HG02870 (cell line): ENCODE data around the gene ERO1B.
A peak's percentile ranks its signal among the peaks of the same experiment; 100 is the strongest.
"Not testable (repeated sequence)": the region's sequence is repeated elsewhere in the genome, so short reads cannot be mapped to it uniquely, and the experiment has no call there.

Experiments
- ATAC-seq: cut with Tn5 transposase; IDR thresholded peaks from one replicate; pipeline ENCODE4 v1.9.1; 2021; ENCODE audit warnings: mild to moderate bottlenecking, moderate library complexity; ENCODE audit not compliant: unreplicated experiment

Gene ERO1B, protein sequence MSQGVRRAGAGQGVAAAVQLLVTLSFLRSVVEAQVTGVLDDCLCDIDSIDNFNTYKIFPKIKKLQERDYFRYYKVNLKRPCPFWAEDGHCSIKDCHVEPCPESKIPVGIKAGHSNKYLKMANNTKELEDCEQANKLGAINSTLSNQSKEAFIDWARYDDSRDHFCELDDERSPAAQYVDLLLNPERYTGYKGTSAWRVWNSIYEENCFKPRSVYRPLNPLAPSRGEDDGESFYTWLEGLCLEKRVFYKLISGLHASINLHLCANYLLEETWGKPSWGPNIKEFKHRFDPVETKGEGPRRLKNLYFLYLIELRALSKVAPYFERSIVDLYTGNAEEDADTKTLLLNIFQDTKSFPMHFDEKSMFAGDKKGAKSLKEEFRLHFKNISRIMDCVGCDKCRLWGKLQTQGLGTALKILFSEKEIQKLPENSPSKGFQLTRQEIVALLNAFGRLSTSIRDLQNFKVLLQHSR

DNA sequence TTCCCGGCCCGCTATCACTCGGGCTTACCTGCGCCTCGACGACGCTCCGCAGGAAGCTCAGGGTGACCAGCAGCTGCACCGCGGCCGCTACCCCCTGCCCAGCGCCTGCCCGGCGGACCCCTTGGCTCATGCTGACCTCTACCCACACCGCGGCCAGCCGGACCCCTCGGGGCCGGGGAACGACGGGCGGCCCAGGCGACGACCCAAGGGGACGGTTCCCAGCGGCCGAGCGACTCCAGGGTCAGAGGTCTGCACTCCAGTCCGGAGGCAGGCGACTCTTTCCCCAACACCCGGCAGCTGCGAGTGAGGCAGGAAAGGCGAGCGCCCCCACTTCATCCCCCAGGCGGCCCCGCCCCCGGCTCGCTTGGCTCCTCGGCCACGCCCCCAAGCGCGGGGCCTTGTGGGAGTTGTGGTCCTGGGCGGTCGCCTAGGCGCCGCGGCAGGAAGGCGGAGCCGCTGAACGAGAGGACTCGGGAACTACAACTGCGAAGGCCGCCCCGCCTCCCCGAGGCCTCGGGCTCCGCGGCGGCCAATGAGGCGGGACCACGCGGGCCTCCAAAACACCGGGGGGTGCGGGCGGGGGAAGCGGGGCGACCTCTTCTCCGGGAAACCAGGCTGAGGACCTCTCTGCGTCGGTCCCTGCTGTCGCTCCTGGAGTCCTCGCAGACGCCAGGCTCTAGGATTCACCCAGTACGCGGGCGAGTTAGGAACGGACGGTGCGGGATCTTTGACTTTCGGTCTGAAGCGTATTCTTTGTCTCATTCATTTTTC is at the start of gene ERO1B:
ERO1B (minus strand) TSS at position 305 of the 771 bp plus-strand sequence; CDS start at position 130, 175 bp downstream.
- ATAC-seq, result peak; percentile 69

- not testable (repeated sequence) for ATAC-seq
Measured at GRCh38 chr1:236331412-236331811, 49.7 kb upstream of the ERO1B start.

DNA sequence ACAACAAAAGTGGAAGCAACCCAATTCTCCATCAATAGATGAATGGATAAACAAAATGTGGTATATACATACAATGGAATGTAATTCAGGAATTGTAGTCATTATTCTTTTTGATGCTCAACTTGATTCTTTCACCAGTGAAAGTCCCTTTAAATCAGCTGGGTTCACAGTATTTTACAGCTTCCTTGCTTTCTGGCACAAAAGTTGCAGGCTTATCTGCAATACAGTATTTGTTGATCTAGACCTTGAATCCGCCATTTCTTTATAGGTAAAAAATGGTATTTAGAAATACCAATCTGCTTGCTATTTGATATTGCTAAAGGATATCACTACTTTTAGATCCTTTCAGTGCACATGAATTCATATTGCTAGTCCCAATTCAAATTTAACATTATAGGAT is 44.7 kb upstream of the ERO1B start:
- ATAC-seq, result no peak

- no peak for ATAC-seq
Measured at GRCh38 chr1:236325567-236325966, 43.8 kb upstream of the ERO1B start.

DNA sequence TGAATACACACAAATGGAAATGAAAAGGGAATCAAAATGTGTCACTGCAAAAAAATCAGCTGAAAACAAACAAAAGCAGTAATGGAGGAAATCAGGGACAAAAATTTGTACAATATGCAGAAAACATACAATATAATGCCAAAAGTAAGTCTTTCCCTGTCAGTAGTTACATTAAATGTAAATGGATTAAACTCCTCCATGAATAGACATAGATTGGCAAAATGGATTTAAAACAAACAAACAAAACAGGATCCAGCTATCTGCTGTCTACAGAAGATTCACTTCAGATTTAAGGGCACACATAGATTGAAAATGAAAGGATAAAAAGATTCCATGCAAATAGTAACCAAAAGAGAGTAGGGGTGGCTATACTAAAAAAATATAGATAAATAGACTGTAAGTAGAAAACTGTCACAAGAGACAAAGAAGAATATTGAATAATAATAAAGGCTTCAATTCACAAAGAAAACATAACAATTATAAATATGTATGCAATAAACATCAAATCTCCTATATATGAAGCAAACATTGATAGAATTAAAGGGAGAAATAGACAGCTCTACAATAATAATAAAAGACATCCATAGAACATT is 42.2 kb upstream of the ERO1B start:
- ATAC-seq, result no peak

DNA sequence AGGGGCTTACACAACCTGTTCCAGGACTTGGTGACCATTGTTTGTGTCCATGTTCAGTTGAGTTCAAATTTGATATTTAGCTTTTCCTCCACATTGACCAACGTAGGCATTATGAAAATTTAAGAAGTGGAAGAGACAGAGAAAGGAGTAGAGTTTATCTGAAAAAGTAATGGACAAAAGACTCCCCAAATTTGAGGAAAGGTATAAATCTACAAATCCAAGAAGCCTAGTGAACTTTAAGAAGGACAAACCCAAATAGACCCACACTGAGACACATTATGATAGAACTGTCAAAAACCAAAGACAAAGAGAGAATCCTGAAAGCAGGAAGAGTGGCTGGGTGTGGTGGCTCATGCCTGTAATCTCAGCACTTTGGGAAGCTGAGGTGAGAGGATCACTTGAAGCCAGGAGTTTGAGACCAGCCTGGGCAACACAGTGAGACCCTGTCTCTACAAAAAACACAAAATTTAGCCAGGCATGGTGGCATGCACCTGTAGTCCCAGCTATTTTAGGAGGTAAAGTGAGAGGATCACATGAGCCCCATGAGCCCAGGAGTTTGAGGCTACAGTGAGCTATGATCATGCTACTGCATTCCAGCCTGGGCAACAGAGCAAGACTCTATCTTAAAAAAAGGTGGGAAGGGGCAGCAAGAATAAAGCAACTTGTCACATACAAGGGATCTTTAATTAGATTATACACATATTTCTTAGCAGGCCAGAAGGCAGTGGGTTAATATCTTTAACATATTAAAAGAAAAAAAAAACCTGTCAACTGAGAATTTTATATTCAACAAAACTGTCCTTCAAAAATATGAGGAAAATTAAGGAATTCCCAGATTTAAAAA is 41.0 kb upstream of the ERO1B start:
- ATAC-seq, result no peak

GRCh38 chr1:236321101-236321500 is 39.3 kb upstream of the ERO1B start:
- ATAC-seq, result no peak

GRCh38 chr1:236320671-236321070 is 38.9 kb upstream of the ERO1B start:
- ATAC-seq, result no peak

DNA sequence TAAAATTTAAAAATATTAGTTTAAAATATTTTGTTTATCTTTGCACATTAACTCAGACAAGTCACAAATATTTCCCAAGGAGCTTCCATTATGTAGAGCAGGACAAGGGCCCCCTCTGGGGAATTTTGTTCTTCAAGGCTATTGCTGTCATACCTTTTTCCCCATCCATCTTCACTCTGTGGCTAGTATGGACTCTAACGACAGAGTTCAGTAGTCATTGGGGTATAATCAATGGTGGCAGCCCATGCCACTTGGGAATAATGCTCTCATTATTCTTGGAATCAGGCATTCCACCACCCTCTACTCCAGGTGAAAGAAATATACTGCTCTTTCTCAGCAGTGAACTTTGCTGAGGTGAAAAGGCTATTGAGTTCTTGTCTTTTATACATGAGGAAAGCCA is 38.5 kb upstream of the ERO1B start:
- no peak for ATAC-seq

GRCh38 chr1:236316437-236316836 is 34.7 kb upstream of the ERO1B start:
- no peak for ATAC-seq

DNA sequence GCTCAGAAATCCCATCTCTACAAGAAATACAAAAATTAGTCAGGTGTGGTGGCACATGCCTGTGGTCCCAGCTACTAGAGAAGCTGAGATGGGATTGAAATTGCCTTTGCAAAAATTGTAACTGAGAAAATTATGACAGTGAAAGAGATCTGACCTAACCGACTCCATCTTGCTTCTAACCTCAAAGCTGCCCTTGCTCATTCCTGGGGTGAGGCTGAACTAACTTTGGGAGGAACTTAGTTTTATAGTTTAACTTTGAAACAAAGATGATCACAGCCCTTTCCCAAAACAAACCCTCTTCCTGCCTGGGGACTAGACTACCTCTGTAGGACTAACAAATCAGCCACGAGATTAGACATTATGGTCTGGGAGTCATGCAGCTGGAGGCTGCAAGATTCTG is 33.8 kb upstream of the ERO1B start:
- no peak for ATAC-seq

DNA sequence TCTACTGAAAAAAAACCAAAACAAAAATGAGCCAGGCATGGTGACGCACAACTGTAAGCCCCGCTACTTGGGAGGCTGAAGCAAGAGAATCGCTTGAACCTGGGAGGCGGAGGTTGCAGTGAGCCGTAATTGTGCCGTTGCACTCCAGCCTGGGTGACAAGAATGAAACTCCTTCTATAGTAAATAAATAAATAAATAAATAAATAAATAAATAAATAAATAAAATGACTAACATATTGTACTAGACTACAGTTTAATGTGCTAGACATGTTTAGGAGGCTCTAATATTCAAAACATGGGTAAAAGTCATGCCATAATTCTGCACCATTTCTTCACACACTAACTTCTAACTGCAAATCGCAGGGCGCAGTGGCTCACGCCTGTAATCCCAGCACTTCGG is 33.3 kb upstream of the ERO1B start:
- no peak for ATAC-seq

DNA sequence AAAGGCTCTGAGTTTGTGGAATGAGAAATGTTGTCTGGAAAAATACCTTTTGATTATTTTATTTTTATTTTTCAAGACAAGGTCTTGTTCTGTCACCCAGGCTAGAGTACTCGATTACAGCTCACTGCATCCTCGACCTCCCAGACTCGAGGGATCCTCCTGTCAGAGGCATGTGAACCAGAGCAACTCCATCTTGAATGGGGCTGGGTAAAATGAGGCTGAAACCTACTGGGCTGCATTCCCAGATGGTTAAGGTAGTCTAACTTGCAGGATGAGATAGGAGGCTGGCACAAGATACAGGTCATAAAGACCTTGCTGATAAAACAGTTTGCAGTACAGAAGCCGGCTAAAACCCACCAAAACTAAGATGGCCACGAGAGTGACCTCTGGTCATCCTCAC is 32.3 kb upstream of the ERO1B start:
- not testable (repeated sequence) for ATAC-seq

DNA sequence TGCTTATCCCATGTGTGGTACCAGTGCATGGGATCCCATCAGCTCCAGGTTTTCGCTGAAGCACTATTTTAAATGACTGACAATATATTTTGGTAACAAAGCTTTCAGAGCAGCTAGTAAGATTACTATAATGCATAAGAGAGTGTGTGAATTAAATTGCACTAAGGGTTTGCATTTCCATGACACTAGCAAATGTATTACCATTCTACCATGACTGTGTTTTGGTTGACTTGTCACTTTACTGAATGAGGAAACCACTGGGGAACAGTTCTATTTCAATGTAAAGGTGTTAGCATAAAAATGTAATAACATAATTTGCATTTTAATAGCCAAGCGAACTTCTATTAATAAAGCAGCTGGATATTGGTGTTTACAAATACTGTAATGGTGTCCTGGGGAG is 31.7 kb upstream of the ERO1B start:
- ATAC-seq, result no peak

DNA sequence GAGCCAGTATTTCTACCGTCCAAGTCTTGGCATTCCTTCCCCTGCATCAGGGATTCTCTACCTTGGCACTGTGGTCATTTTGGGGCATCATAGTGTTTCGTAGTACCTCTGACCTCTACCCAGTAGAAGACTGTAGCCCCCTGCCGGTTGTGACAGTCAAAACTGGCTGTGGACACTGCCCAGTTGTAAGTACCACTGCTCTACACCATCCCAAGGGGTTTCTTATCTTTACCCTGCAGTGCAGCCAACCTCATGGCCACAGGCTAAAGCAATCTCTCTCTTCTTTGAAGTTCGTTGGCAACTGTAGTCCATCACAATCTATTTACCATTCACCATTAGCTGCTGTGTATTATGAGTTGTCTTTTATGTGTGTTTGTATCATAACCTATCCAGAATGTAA is 29.3 kb upstream of the ERO1B start:
- no peak for ATAC-seq

DNA sequence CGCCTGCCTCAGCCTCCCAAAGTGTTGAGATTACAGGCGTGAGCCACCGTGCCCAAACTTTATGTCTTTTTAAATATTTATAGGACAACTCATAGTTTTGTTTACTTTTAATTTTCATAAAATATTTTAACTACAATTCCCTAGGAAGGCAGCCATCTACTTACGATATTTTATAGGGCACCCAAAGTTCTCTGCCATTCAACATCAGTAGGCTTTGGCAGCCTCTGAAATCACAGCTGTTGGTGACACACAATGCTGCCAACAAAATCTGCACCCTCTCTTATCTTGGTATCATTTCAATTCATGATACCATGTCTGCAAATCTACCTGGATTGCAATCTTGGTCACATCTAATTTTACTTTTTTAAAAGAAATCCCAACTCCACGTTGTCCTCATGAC is 27.1 kb upstream of the ERO1B start:
- no peak for ATAC-seq

DNA sequence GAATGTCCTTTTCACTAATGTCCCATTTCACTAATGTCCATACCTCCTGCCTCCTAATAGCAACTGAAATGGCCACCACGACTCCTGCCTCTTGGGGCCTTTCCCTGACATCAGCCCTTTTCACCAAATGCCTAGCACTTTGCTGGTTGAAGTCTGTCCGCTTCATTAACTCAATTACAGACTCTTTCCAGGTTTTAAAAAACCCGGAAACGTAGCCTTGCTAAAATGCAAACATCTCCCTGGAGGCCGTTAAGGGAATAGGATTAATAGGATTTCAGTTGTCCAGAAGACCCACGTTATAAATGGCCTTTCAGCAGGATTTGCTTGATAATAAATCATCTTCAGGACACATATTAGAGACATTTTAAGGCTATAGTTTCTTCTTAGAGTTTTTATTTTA is 25.7 kb upstream of the ERO1B start:
- ATAC-seq, result no peak

- no peak for ATAC-seq
Measured at GRCh38 chr1:236304682-236305081, 22.9 kb upstream of the ERO1B start.

DNA sequence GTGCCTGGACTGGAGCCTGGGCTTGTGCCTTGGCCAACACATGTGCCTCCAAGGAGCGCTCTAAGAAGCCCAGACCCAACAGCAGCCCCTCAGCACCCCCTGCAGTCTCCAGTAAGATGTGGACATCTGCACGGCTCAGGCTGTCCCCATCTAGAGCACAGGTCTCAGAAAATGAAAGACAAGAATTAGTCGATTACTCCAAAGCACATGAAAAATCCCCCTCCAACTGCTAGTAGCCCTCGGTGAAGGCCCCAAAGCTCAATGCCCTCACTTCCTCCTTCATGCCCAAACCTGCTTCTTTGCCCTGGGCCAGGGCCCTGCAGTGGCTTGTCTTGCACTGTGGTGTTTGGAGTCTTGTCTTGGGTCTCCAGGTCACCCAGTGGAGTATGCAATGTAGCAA is 21.9 kb upstream of the ERO1B start:
- ATAC-seq, result peak; percentile 58

DNA sequence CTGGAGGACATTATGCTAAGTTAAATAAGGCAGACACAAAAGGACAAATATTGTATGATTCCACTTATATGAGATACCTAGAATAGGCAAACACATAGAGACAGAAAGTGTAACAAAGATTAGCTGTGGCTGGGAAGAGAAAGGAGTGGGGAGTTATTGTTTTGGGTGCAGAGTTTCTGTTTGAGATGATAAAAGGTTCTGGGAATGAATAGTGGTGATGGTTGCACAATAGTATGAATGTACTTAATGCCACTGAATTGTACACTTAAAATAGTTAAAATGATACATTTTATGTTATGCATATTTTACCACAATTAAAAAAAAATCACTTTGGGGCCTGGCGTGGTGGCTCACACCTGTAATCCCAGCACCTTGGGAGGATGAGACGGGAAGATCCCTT is 21.2 kb upstream of the ERO1B start:
- no peak for ATAC-seq

DNA sequence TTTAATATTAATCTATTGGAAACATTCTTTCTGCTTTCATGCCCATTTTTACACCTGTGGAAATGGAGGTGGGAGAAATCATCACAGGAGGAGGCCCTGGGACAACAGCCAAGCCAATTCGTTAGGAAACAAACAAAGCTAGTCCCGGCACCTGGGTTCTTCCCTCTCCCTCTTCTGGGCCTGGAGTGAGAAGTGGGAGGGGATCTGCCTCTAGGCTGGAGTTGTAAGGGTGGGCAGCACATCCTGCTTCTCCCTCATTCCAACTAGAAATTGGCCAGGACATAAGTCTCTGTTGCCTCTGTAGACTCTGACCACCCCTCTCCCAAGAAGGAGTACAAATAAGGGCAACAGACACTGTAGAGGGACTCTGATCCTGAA is 20.2 kb upstream of the ERO1B start:
- no peak for ATAC-seq
